WTC11 (cell line): Measurements from ENCODE around the gene TBC1D22A. TPM values are rescaled to one million over a fixed set of nuclear protein-coding genes. Genes with fewer than 3 reads are reported as not detected.

Experiments used
- ATAC-seq: fragments of 200-7000 bp; cut with Tn5 transposase; 2 replicates; pipeline ENCODE4 v1.10.0; 2021; ENCODE audit warnings: mild to moderate bottlenecking, moderate library complexity
- CTCF ChIA-PET: fragments of 300-600 bp; sonication (Branson Sonifier 250); formaldehyde crosslinking; loops from one replicate; lab custom pipeline; 2021; ENCODE audit warnings: antibody characterized with exemption; lab: Charles Lee
- POLR2A ChIA-PET: fragments of 350-600 bp; sonication (Branson Sonifier 250); formaldehyde crosslinking; loops from one replicate; lab custom pipeline; 2021; ENCODE audit warnings: antibody characterized with exemption; lab: Charles Lee
- DNase-seq: peaks from one replicate; pipeline ENCODE4 v3.0.0; 2021; ENCODE audit warnings: low spot score
- H3K27ac Mint-ChIP-seq: 2 replicates; pipeline ENCODE4 v1.8.0; 2021; ENCODE audit warnings: mixed read lengths
- H3K27me3 Mint-ChIP-seq: 2 replicates; pipeline ENCODE4 v1.8.0; 2021; ENCODE audit warnings: low read depth, mild to moderate bottlenecking, moderate library complexity, mixed read lengths
- H3K36me3 Mint-ChIP-seq: 2 replicates; pipeline ENCODE4 v1.8.0; 2021; ENCODE audit warnings: mixed read lengths
- H3K4me1 Mint-ChIP-seq: 2 replicates; pipeline ENCODE4 v1.8.0; 2022; ENCODE audit warnings: mixed read lengths
- H3K4me3 Mint-ChIP-seq: 2 replicates; pipeline ENCODE4 v1.8.0; 2021; ENCODE audit warnings: mild to moderate bottlenecking, moderate library complexity, mixed read lengths
- H3K9me3 Mint-ChIP-seq: 2 replicates; pipeline ENCODE4 v1.8.0; 2021; ENCODE audit warnings: mixed read lengths
- ATF1 ChIP-seq: sonication (generic); formaldehyde crosslinking; IDR thresholded peaks from 2 replicates; pipeline ENCODE4 v1.8.1; 2023; ENCODE audit warnings: mild to moderate bottlenecking, moderate library complexity, missing genetic modification reagents
- CBFB ChIP-seq: sonication (generic); formaldehyde crosslinking; IDR thresholded peaks from 2 replicates; pipeline ENCODE4 v1.8.1; 2022; ENCODE audit warnings: mild to moderate bottlenecking, low read depth, missing genetic modification reagents
- CREB1 ChIP-seq: sonication (generic); formaldehyde crosslinking; IDR thresholded peaks from 2 replicates; pipeline ENCODE4 v1.8.0; 2023; ENCODE audit warnings: mild to moderate bottlenecking, missing genetic modification reagents
- ELF4 ChIP-seq: sonication (generic); formaldehyde crosslinking; IDR thresholded peaks from 2 replicates; pipeline ENCODE4 v1.8.1; 2022; ENCODE audit warnings: low read depth, mild to moderate bottlenecking, moderate library complexity, missing genetic modification reagents
- EMX1 ChIP-seq: fragments of 250-450 bp; sonication (Bioruptor Pico); IDR thresholded peaks from 2 replicates; pipeline ENCODE4 v1.8.0; 2021; ENCODE audit warnings: mild to moderate bottlenecking
- ESRRA ChIP-seq: sonication (generic); formaldehyde crosslinking; IDR thresholded peaks from 2 replicates; pipeline ENCODE4 v1.8.1; 2022; ENCODE audit warnings: mild to moderate bottlenecking, missing genetic modification reagents, borderline replicate concordance
- FOXK1 ChIP-seq: sonication (generic); formaldehyde crosslinking; IDR thresholded peaks from 2 replicates; pipeline ENCODE4 v1.8.0; 2022; ENCODE audit warnings: mild to moderate bottlenecking, moderate library complexity, missing genetic modification reagents
- JUN ChIP-seq: sonication (generic); formaldehyde crosslinking; IDR thresholded peaks from 2 replicates; pipeline ENCODE4 v1.8.0; 2023; ENCODE audit warnings: mild to moderate bottlenecking, missing genetic modification reagents
- USF1 ChIP-seq: sonication (generic); formaldehyde crosslinking; IDR thresholded peaks from 2 replicates; pipeline ENCODE4 v1.8.0; 2022; ENCODE audit warnings: mild to moderate bottlenecking, missing genetic modification reagents
- ZBTB43 ChIP-seq: sonication (generic); formaldehyde crosslinking; IDR thresholded peaks from 2 replicates; pipeline ENCODE4 v1.8.1; 2023; ENCODE audit warnings: mild to moderate bottlenecking, missing genetic modification reagents
- ZNF396 ChIP-seq: fragments of 250-450 bp; sonication (Bioruptor Pico); IDR thresholded peaks from 2 replicates; pipeline ENCODE4 v1.8.0; 2021; ENCODE audit warnings: mild to moderate bottlenecking, moderate library complexity, borderline replicate concordance
- total RNA-seq: library from RNA; stranded (reverse); gene quantifications from 3 replicates; pipeline ENCODE4 v1.2.3, GENCODE V29; 2021
- TF ChIP-seq, protein P1 (sequence below): fragments of 250-450 bp; sonication (Bioruptor Pico); IDR thresholded peaks from 2 replicates; pipeline ENCODE4 v2.1.2; 2022; ENCODE audit warnings: mild to moderate bottlenecking, moderate library complexity
- TF ChIP-seq, protein P2 (sequence below): sonication (generic); formaldehyde crosslinking; IDR thresholded peaks from 2 replicates; pipeline ENCODE4 v1.8.1; 2022; ENCODE audit warnings: mild to moderate bottlenecking, moderate library complexity, missing genetic modification reagents
- TF ChIP-seq, protein P3 (sequence below): sonication (generic); formaldehyde crosslinking; IDR thresholded peaks from 2 replicates; pipeline ENCODE4 v1.8.1; 2022; ENCODE audit warnings: low read depth, mild to moderate bottlenecking, moderate library complexity, missing genetic modification reagents, borderline replicate concordance
- TF ChIP-seq, protein P4 (sequence below): sonication (generic); formaldehyde crosslinking; IDR thresholded peaks from 2 replicates; pipeline ENCODE4 v1.8.1; 2022; ENCODE audit warnings: low read depth, missing genetic modification reagents, borderline replicate concordance

TBC1D22A gene
- total RNA-seq, 1 experiment from 2014 or later = 18.1 TPM

- H3K27me3 Mint-ChIP-seq = no peaks in the 10 kb centered on the region
- ATAC-seq (no peak), DNase-seq (no peak)
- ChIA-PET CTCF (interaction anchor here (3.0 kb wide), 1 partner anchor 23 kb away, joined by 11 read pairs; no protein-coding TSS in a partner anchor), POLR2A (no interaction called here)
- peak overlapping the region; percentile 60; the same call in 1 of the 2 replicates for H3K27ac Mint-ChIP-seq
- TF ChIP-seq FOXK1 (CRISPR knock-in tag) (no peak), ZNF396 (no peak), ELF4 (no peak)
- TF ChIP-seq, protein P1, sequence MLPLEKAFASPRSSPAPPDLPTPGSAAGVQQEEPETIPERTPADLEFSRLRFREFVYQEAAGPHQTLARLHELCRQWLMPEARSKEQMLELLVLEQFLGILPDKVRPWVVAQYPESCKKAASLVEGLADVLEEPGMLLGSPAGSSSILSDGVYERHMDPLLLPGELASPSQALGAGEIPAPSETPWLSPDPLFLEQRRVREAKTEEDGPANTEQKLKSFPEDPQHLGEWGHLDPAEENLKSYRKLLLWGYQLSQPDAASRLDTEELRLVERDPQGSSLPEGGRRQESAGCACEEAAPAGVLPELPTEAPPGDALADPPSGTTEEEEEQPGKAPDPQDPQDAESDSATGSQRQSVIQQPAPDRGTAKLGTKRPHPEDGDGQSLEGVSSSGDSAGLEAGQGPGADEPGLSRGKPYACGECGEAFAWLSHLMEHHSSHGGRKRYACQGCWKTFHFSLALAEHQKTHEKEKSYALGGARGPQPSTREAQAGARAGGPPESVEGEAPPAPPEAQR (CRISPR knock-in tag) = no peak
- TF ChIP-seq, protein P2, sequence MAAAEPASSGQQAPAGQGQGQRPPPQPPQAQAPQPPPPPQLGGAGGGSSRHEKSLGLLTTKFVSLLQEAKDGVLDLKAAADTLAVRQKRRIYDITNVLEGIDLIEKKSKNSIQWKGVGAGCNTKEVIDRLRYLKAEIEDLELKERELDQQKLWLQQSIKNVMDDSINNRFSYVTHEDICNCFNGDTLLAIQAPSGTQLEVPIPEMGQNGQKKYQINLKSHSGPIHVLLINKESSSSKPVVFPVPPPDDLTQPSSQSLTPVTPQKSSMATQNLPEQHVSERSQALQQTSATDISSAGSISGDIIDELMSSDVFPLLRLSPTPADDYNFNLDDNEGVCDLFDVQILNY (CRISPR knock-in tag) = no peak
- H3K9me3 Mint-ChIP-seq = no peaks in the 10 kb centered on the region
- H3K4me3 Mint-ChIP-seq = no peak overlapping the region
- H3K36me3 Mint-ChIP-seq = no peaks in the 10 kb centered on the region
- no peaks in the 10 kb centered on the region for H3K4me1 Mint-ChIP-seq
Measured at GRCh38 chr22:47035425-47035881, 273.0 kb downstream of the TBC1D22A start.

DNA sequence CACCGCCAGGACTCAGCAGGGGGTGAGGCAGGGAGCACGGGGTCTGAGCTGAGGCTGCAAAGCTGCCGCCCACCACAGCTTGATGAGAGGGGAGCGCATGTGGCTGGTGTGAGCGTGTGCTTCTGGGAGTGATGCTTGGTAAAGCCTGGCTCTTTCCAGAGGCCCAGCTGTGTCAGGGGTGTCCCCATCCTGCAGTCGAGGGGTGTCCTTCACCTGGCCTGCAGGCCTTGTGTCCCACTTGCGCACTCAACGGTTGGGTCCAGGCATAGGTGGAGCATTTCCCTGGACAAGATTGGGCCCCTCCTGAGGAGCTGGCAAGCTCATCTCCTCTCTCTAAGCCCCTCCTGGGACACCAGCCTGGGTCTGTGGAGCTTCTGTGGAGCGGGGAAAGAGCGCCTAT is 273.9 kb downstream of the TBC1D22A start:
- no peak for ATAC-seq

DNA sequence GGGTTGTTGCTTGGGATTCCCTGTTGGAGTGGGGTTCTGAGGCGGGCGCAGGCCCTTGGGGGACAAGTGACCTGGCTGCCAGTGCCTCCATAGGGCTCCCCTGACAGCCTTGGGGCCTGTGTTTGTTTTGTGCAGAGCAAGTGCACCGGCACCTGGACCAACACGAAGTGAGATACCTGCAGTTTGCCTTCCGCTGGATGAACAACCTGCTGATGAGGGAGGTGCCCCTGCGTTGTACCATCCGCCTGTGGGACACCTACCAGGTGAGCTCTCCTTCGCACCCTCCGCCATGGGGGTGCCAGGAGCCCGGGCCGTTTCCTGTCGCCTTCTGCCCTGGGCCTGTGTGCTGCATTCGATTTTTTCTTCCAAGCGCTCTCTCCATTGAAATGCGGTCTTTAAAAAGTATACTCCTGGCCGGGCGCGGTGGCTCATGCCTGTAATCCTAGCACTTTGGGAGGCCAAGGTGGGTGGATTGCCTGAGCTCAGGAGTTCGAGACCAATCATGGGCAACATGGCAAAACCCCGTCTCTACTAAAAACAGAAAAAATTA is 274.6 kb downstream of the TBC1D22A start:
- H3K36me3 Mint-ChIP-seq = no peaks in the 10 kb centered on the region
- H3K9me3 Mint-ChIP-seq = no peaks in the 10 kb centered on the region
- ChIA-PET CTCF (interaction anchor here (3.0 kb wide), 1 partner anchor 24 kb away, joined by 11 read pairs; no protein-coding TSS in a partner anchor), POLR2A (interaction anchor here (0.9 kb wide), 1 partner anchor 10 kb away, joined by 3 read pairs; no protein-coding TSS in a partner anchor)
- H3K4me3 Mint-ChIP-seq = no peak overlapping the region
- DNase-seq (no peak), ATAC-seq (no peak)
- H3K27ac Mint-ChIP-seq = no peak overlapping the region
- TF ChIP-seq, protein P3, sequence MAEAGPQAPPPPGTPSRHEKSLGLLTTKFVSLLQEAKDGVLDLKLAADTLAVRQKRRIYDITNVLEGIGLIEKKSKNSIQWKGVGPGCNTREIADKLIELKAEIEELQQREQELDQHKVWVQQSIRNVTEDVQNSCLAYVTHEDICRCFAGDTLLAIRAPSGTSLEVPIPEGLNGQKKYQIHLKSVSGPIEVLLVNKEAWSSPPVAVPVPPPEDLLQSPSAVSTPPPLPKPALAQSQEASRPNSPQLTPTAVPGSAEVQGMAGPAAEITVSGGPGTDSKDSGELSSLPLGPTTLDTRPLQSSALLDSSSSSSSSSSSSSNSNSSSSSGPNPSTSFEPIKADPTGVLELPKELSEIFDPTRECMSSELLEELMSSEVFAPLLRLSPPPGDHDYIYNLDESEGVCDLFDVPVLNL (CRISPR knock-in tag) = no peak
- no peak for TF ChIP-seq CBFB
- TF ChIP-seq, protein P4, sequence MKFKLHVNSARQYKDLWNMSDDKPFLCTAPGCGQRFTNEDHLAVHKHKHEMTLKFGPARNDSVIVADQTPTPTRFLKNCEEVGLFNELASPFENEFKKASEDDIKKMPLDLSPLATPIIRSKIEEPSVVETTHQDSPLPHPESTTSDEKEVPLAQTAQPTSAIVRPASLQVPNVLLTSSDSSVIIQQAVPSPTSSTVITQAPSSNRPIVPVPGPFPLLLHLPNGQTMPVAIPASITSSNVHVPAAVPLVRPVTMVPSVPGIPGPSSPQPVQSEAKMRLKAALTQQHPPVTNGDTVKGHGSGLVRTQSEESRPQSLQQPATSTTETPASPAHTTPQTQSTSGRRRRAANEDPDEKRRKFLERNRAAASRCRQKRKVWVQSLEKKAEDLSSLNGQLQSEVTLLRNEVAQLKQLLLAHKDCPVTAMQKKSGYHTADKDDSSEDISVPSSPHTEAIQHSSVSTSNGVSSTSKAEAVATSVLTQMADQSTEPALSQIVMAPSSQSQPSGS (CRISPR knock-in tag) = no peak
- H3K4me1 Mint-ChIP-seq = no peaks in the 10 kb centered on the region
- no peaks in the 10 kb centered on the region for H3K27me3 Mint-ChIP-seq

More for the DNA sequence above, 273.9 kb downstream of the TBC1D22A start:
- ChIA-PET POLR2A (no interaction called here), CTCF (interaction anchor here (3.0 kb wide), 1 partner anchor 23 kb away, joined by 11 read pairs; no protein-coding TSS in a partner anchor)
- Mint-ChIP-seq H3K4me3 (no peak overlapping the region), H3K27me3 (no peaks in the 10 kb centered on the region), H3K36me3 (no peaks in the 10 kb centered on the region), H3K9me3 (no peaks in the 10 kb centered on the region), H3K27ac (no peak overlapping the region), H3K4me1 (no peaks in the 10 kb centered on the region)
- TF ChIP-seq JUN (CRISPR knock-in tag) = no peak
- no peak for TF ChIP-seq FOXK1 (CRISPR knock-in tag)
- no peak for TF ChIP-seq CREB1 (CRISPR knock-in tag)
- TF ChIP-seq ESRRA = no peak
- TF ChIP-seq ATF1 = no peak
- no peak for TF ChIP-seq EMX1 (CRISPR knock-in tag)
- no peak for TF ChIP-seq ZBTB43 (CRISPR knock-in tag)
- no peak for TF ChIP-seq USF1 (CRISPR knock-in tag)
- no peak for DNase-seq
